Kidney capillary endothelial cell (primary cell): Measurements from ENCODE around the gene SYT11.
A peak's percentile ranks its signal among the peaks of the same experiment; 100 is the strongest.
"Not testable (repeated sequence)": the region's sequence is repeated elsewhere in the genome, so short reads cannot be mapped to it uniquely, and the experiment has no call there.

ENCODE experiments used
- DNase-seq: peaks from one replicate; pipeline ENCODE4 v3.0.0-alpha.2; 2018; ENCODE audit warnings: low spot score

Gene SYT11, protein sequence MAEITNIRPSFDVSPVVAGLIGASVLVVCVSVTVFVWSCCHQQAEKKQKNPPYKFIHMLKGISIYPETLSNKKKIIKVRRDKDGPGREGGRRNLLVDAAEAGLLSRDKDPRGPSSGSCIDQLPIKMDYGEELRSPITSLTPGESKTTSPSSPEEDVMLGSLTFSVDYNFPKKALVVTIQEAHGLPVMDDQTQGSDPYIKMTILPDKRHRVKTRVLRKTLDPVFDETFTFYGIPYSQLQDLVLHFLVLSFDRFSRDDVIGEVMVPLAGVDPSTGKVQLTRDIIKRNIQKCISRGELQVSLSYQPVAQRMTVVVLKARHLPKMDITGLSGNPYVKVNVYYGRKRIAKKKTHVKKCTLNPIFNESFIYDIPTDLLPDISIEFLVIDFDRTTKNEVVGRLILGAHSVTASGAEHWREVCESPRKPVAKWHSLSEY

DNA sequence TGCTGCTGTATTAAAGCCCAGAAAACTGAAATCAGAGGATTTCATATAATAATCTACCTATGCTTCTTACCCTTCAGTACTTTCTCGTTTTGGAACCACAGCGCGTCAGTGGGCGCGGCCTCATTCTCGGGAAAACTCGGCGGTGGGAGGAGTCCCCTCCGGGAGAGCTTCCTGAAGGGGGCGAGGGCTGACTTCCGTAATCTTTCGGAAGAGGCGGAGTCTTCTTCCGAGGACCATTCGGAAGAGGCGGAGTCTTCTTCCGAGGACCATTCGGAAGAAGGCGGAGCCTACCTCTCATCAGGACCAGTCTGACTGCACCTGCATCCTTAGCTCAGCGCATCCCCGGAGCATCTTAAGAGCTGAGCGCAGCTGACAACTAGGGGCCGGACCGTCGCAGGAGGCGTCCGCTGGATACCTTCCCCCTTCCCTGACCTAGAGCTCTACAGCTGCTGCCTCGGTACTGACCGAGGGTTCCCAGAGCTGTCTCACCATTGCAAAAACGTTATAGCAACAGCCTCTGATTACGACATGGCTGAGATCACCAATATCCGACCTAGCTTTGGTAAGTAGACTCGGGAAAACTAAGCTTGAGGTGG, at the start of gene SYT11:
TSS of gene SYT11 (plus strand) at position 334 of the 596 bp plus-strand sequence. CDS start at position 529, 195 bp downstream.
- DNase-seq, result peak; percentile 94

DNA sequence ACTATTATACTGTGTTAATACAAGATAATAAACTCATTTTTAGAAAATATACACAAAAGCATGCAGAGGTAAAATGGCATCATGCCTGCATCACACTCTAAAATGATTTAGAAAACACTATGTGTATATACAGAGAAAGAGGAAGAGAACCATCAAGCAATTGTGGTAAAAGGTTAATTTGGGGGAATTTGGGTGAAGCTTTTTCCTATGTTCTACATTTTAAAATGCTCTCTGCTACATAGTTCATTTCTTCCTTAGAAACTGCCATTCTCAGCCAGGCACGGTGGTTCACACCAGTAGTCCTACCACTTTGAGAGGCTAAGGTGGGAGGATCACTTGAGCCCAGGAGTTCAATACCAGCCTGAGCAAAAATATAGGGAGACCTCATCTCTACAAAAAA, 46.5 kb upstream of the SYT11 start:
- DNase-seq, result no peak

DNA sequence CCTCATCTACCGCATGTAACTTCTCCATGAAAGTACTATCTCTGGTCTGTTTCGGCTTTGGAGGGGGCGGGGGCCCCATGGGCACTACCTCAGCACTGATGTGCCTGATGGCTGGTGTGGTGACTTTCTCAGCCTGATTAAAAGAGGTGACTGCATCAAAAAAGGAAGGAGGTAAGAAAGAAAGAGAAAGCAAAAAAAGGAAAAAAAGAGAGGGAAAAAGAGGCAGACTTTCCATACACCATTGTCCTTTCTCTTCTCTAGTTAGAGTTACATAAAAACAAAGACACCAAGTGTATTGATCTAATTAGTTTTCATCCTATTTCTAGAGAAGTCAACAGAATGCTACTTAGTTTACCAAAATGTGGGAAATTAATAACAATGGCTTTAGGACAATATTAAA, 45.7 kb upstream of the SYT11 start:
- DNase-seq, result no peak

GRCh38 chr1:155816351-155816750, 43.0 kb upstream of the SYT11 start:
- DNase-seq, result no peak

GRCh38 chr1:155827450-155827849, 31.9 kb upstream of the SYT11 start:
- no peak for DNase-seq

DNA sequence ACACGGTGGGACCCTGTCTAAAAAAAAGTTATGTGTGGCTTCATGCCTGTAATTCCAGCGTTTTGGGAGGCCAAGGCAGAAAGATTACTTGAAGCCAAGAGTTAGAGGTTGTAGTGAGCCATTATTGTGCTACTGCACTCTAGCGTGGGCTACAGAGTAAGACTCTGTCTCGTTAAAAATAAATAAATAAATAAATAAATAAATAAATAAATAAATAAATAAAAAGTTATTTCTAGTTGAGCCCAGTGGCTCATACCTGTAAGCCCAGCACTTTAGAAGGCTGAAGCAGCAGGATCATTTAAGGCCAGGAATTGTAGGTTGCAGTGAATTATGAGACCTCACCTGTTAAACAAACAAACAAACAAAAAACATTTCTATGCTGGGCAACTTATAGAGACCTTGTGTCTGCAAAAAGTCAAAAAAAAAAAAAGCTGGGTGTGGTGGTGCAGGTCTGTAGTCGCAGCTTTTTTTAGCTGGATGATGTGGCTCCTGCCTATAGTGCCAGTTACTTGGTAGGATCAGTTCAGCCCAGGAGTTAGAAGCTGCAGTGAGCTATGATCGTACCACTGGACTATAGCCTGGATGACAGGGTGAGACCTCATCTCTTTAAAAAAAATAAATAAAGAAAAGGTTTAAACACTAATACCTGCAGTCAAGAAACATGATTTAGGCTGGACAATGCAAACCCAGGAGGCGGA, 27.9 kb upstream of the SYT11 start:
- DNase-seq, result no peak

DNA sequence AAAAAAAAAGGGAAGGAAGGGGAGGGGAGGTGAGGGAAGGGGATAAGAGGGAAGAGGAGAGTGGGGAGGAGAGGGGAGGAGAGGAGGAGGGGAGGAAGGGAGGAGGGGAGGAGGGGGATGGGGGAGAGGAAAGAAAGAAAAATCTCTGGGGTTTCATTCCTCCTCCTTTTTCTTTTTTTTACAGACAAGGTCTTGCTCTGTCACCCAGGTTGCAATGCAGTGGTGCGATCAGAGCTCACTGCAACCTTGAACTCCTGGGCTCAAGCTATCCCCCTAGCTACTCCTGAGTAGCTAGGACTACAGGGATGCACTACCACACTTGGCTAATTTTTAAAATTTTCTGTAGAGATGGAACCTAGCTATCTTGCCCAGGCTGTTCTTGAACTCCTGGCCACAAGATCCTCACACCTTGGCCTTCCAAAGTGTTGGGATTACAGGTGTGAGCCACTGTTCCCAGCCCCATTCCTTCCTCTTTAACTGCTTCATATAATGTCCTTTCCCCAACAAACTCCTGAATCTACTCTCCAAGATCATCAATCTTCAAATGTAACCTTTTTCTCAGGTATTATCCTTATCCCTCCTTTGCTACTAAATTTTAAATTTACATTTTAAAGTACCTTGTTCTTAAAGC, 25.6 kb upstream of the SYT11 start:
- no peak for DNase-seq

DNA sequence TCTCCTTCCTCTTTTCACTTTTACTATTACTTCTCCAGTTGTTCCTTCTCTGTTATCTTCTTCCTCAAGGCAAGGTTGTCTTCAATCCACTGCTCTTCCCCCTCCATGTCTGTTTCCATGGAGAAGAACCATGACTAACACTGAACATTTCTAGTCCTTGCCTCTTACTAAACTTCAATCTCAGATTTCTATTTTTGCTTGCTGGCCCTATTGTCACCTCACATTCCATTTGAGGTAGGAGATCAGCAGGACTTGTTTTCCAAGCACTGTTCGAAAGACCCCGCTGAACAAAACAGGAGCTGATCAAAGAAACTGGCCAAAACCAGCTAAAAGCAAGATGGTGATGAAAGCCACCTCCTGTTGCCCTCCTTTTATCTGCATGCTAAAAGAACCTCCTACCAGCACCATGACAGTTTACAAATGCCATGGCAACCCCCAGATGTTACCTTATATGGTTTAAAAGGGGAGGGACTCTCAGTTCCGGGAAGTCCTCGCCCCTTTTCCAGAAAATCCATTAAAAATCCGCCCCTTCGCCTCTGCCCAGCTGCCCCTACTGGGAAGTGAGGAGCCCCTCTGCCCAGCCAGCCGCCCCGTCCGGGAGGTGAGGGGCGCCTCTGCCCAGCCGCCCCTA, 25.0 kb upstream of the SYT11 start:
- no peak for DNase-seq

DNA sequence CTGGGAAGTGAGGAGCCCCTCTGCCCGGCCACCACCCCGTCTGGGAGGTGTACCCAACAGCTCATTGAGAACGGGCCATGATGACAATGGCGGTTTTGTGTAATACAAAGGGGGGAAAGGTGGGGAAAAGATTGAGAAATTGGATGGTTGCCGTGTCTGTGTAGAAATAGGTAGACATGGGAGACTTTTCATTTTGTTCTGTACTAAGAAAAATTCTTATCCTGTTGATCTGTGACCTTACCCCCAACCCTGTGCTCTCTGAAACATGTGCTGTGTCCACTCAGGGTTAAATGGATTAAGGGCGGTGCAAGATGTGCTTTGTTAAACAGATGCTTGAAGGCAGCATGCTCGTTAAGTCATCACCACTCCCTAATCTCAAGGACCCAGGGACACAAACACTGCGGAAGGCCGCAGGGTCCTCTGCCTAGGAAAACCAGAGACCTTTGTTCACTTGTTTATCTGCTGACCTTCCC, 24.4 kb upstream of the SYT11 start:
- DNase-seq, result not testable (repeated sequence)

GRCh38 chr1:155835548-155835947, 23.8 kb upstream of the SYT11 start:
- DNase-seq, result no peak

GRCh38 chr1:155840386-155840785, 19.0 kb upstream of the SYT11 start:
- no peak for DNase-seq

DNA sequence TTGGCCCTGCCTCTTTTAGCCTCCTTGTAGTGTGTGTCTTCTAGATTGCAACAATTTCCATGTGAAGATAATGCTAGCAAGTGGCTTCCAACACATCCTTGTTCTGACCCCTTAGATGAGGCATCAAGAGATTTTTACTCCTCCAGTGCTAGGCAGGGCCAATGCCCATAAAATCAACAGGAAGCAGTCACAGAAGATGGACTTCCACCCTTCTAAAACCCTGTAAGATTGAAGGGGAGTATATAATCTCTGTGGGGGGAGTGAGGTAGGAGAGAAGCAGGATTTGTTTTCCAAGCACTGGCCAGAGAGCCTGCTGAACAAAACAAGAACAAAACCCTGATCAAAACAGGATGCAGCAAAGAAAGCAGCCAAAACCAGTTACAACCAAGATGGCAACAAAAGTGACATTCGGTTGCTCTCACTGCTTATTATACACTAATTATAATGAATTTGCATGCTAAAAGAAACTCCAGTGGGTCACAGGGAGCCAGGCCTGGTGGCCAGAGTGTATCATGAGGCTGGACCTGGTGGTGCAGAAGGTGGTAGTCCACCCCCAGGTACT, 14.4 kb upstream of the SYT11 start:
- no peak for DNase-seq

DNA sequence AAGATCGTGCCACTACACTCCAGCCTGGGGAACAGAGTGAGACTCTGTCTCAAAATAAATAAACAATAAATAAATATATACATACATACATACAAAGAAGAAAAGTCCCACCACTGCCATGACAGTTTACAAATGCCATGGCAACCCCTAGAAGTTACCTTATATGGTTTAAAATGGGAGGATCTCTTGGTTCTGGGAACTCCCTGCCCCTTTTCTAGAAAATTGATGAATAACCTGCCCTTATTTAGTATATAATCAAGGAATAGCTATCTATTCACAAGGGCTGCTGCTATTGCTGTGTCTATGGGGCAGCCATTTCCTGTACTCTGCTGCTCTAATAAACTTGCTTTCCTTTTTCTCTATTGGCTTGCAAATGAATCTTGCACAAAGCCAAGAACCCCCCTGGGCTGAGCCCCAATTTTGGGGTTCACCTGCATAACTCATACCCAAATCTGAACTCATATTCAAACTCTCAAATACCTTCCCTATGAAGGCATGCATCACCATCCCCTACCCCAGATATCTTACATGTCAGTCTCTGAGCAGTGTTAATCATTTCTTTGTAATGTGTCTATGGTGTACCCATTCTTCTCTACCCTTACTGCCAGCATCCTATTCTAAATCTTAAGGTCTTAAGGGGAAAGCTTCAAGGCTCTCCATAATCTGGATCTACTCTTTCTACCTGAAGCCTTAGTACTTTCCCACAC, 11.4 kb upstream of the SYT11 start:
- DNase-seq, result no peak

- DNase-seq, result no peak
Measured at GRCh38 chr1:155850345-155850744, 9.0 kb upstream of the SYT11 start.

DNA sequence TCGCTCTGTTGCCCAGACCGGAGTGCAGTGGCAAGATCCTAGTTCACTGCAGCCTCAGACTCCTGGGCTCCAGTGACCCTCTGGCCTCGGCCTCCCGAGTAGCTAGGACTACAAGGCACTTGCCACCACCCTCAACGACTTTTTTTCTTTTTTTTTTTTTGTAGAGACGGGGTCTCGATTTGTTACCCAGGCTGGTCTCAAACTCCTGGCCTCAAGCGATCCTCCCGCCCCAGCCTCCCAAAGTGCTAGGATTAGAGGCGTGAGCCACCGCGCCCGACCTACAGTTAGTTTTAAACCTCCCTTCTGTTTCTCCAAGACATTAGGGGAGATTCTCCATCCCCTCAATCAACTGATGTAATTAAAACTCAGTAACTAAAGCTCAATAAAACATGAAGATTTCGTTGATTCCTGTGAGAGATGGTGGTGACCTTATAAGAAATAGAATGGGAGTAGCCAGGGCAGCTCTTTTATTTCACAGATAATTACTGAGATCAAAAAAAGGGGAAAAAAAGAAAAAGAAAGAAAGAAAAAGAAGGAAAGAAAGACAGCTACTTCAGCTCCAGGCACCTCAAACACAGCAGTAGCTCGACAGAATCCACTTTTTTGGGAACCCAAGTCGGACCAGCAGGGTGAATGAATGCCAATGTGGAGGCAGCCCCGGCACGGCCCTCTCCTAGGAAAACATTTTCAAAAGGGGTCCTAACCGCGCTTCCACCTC, 3.0 kb upstream of the SYT11 start:
- DNase-seq, result no peak

DNA sequence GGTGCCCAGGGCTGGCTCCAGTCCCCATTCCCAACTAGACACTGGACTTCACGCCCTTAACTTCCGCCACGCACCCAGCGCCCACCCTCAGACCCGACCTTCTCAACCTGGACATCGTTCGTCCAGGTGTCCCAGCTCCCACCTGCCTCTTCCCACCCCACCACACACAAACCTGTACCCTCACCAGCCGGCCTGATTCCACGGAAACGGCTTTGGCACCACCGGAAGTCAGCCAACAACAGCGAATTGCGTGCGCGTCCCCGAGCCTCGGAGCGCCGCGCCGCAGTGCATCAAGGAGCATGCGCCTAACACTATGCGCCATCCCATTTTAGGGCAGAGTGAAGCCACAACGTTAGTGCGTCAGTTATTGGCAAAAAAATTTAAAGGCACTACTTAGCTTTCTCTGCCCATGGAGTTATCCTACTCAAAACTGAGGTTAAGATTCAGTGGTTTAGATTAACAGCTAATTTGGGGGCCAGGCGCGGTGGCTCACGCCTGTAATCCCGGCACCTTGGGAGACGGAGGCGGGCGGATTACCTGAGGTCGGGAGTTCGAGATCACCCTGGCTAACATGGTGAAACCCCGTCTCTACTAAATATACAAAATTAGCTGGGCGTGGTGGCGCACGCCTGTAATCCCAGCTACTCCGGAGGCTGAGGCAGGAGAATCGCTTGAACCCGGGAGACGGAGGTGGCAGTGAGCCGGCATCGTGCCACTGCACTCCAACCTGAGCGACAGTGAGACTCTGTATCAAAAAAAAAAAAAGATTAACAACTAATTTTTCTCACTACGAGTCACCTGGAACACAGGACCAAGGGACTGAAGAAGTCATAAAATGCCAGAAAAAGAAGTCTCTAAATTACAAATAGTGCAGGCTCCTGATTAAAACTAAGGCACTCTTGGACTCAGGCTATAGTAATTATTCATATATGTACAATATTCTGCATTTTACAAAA, 2.1 kb upstream of the SYT11 start, which contains the start of gene GON4L:
TSS of gene GON4L (minus strand) at position 240 of the 956 bp plus-strand sequence. CDS start 3,434 bp downstream, outside the sequence.
- peak; percentile 95 for DNase-seq

DNA sequence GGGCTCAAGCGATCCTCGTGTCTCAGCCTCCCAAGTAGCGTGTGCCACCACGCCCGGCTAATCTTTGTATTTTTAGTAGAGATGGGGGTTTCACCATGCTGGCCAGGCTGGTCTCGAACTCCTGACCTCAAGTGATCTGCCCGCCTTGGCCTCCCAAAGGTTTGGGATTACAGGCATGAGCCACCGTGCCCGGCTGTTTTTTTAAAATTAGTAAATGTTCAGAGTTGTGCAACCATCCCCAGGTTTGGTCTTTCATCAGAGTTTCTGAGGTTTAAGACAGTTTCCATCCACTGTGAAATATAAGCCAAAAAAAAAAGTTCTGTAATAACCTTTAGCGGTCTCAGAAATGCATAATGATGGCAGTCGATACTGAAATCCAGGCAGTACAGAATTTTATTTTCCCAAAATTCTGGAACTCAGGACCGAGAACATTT, 550 bp upstream of the SYT11 start:
- no peak for DNase-seq

DNA sequence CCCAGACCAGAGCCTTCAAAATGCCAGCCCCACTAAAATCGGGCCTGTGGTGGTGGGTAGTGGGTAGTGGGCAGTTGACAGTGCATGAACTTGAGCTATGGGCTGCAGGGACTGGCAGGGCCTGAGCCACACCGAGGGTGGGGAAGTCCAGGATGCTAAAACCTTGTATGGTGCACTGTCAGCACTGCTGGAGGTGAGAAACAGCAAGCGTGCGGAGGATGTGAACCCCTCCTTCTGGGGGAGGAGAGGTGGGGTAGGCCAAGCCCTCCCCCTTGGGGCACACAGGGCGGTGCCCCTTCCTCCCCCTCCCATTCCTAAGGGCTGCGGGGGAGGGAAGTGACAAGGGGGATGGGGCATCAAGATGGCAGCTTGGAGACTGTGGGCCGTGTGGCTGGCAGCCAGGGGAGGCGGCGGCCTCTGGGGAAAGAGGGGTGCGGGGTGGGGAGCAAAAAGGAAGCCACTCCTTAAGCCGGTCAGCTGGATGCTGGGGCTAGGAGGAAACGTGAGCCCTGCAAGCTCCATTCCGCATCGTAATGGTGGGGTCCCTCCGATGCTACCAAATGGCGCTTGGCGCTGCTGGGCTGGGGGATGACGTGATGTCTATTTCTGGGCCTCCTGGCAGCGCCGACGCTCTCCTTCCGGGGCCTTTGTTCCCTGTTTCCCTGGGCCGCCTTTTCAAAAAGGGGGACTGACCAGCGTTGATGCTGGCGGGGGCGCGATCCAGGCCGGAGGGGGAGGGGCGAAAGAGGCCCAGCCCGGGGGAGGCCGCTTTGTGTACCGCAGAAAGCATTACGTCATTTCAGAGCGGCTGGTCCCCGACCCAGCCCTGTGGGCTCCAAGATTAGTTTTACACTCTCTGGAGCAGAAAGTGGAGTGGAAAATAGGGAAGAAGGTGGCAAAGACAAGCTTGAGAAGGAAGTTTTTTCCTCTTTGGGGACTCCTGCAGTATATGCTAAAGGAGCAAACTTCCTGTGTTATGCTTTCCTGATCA, 809 bp downstream of the SYT11 start:
- peak; percentile 76 for DNase-seq
